ENCODE results near the gene PMEL. TPM values are rescaled to one million over a fixed set of nuclear protein-coding genes. Genes with fewer than 3 reads are reported as not detected.
"Not testable (repeated sequence)": the region's sequence is repeated elsewhere in the genome, so short reads cannot be mapped to it uniquely, and the experiment has no call there.

The PMEL gene
- total RNA-seq, 4 donors from 2014 or later, result 0.26 to 3.6 (median 2.9) TPM; not detected in 1

- H3K27ac ChIP-seq, result no peak overlapping the region
- intact Hi-C loops (cut with DNase I; ENCODE audit: low total_unique reads), result loop anchor here (10.0 kb wide), 1 partner anchor 51 kb away; the partner anchor contains the start of gene RPS26
- DNase-seq, result no peak
- H3K4me1 ChIP-seq, result no peaks in the 10 kb centered on the region
- no peaks in the 10 kb centered on the region for H3K27me3 ChIP-seq
- H3K36me3 ChIP-seq, result no peaks in the 10 kb centered on the region
- TF ChIP-seq, protein P1, sequence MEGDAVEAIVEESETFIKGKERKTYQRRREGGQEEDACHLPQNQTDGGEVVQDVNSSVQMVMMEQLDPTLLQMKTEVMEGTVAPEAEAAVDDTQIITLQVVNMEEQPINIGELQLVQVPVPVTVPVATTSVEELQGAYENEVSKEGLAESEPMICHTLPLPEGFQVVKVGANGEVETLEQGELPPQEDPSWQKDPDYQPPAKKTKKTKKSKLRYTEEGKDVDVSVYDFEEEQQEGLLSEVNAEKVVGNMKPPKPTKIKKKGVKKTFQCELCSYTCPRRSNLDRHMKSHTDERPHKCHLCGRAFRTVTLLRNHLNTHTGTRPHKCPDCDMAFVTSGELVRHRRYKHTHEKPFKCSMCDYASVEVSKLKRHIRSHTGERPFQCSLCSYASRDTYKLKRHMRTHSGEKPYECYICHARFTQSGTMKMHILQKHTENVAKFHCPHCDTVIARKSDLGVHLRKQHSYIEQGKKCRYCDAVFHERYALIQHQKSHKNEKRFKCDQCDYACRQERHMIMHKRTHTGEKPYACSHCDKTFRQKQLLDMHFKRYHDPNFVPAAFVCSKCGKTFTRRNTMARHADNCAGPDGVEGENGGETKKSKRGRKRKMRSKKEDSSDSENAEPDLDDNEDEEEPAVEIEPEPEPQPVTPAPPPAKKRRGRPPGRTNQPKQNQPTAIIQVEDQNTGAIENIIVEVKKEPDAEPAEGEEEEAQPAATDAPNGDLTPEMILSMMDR (IDR thresholded peaks at IDR 0.05), result no peak
- TF ChIP-seq POLR2A (IDR thresholded peaks at IDR 0.05), result no peak
- H3K4me3 ChIP-seq, result no peak overlapping the region
- no peaks in the 10 kb centered on the region for H3K9me3 ChIP-seq
Measured at GRCh38 chr12:55993230-55993853, 27.5 kb upstream of the PMEL start.

DNA sequence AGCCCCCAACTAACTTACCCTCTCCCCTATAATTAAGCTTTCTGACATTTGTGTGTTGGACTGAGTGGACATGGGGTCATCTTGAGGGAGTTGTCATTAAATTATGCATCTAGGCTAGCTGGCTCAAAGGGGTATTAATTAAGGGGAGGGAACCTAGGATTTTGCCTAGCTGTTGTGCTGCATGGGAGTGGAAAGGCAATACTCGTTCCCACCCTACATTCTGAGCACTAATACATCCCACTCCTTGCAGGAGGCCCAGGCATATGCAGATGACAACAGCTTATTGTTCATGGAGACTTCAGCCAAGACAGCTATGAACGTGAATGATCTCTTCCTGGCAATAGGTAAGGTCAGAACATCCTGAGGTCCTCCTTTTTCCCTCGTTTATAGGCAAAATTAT is 25.3 kb upstream of the PMEL start:
- no peak for TF ChIP-seq POLR2A (IDR thresholded peaks at IDR 0.05)
- TF ChIP-seq, protein P1 (IDR thresholded peaks at IDR 0.05), result no peak
- DNase-seq, result no peak
- Histone ChIP-seq H3K27me3 (no peaks in the 10 kb centered on the region), H3K4me3 (no peak overlapping the region), H3K4me1 (no peaks in the 10 kb centered on the region), H3K27ac (no peak overlapping the region), H3K9me3 (no peaks in the 10 kb centered on the region), H3K36me3 (no peaks in the 10 kb centered on the region)
- intact Hi-C loops (cut with DNase I; ENCODE audit: low total_unique reads), result loop anchor here (10.0 kb wide), 1 partner anchor 54 kb away; the partner anchor contains the start of gene RPS26

DNA sequence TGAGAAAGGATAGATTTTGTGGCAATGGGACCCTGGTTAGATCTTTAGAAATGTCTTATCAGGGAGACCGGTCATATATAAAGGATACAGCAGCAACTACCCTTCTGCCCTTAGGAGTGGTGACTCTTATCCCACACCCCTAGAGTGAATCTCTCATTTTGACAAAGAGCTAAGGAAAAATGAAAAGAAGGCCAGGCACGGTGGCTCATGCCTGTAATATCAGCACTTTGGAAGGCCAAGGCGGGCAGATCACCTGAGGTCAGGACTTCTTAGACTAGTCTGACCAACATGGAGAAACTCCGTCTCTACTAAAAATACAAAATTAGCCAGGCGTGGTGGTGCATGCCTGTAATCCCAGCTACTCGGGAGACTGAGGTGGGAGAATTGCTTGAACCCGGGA is 20.1 kb upstream of the PMEL start:
- H3K36me3 ChIP-seq; H3K4me3 ChIP-seq; H3K4me1 ChIP-seq; H3K27ac ChIP-seq; H3K9me3 ChIP-seq; DNase-seq; H3K27me3 ChIP-seq; intact Hi-C loops (cut with DNase I; ENCODE audit: low total_unique reads): not testable (repeated sequence)

- intact Hi-C loops (cut with DNase I; ENCODE audit: low total_unique reads), result no loop called here
- Histone ChIP-seq H3K4me3 (no peak overlapping the region), H3K9me3 (no peaks in the 10 kb centered on the region), H3K27me3 (no peaks in the 10 kb centered on the region), H3K36me3 (no peaks in the 10 kb centered on the region), H3K27ac (no peak overlapping the region), H3K4me1 (no peaks in the 10 kb centered on the region)
- no peak for TF ChIP-seq POLR2A (IDR thresholded peaks at IDR 0.05)
- TF ChIP-seq, protein P1 (IDR thresholded peaks at IDR 0.05), result no peak
- no peak for DNase-seq
Measured at GRCh38 chr12:55985341-55985740, 19.5 kb upstream of the PMEL start.

DNA sequence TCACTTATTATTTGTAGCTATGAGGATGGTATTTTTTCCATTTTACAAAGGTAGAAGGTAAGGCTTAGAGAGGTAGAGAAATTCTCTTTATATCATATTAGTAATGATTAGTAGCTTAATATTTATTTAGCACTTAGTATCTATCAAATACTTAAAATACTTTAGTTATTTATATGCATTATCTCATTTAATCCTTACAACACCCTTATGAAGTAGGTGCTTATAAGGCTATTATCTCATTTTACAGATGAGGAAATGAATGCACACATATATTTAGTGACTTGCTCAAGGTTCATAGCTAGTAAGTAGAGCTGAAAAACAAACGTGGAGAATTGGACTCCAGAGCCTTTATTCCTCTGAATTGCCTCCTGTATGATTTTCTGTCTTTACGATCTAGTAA is 19.0 kb upstream of the PMEL start:
- no peak for TF ChIP-seq POLR2A (IDR thresholded peaks at IDR 0.05)
- TF ChIP-seq, protein P1 (IDR thresholded peaks at IDR 0.05), result no peak
- Histone ChIP-seq H3K4me3 (no peak overlapping the region), H3K27me3 (no peaks in the 10 kb centered on the region), H3K9me3 (no peaks in the 10 kb centered on the region), H3K36me3 (no peaks in the 10 kb centered on the region), H3K27ac (no peak overlapping the region), H3K4me1 (no peaks in the 10 kb centered on the region)
- no peak for DNase-seq
- intact Hi-C loops (cut with DNase I; ENCODE audit: low total_unique reads), result no loop called here
